Endothelial cell of umbilical vein (primary cell): ENCODE results near the gene CALML6. TPM values are rescaled to one million over a fixed set of nuclear protein-coding genes. Genes with fewer than 3 reads are reported as not detected.
"Not testable (repeated sequence)": the region's sequence is repeated elsewhere in the genome, so short reads cannot be mapped to it uniquely, and the experiment has no call there.

Experiments used
- BruUV-seq: library from RNA; stranded (reverse); fragments of 400-500 nt; replicated peaks from 2 replicates; lab custom pipeline; 2021; lab: Mats Ljungman, UMichigan
- CTCF ChIA-PET: fragments of 300-600, 350-600 bp; sonication (Branson Sonifier 250); formaldehyde crosslinking; loops from one replicate; lab custom pipeline; 2021; ENCODE audit warnings: antibody characterized with exemption, inconsistent platforms; lab: Charles Lee
- POLR2A ChIA-PET: fragments of 300-600, 350-600 bp; sonication (Branson Sonifier 250); formaldehyde crosslinking; loops from one replicate; lab custom pipeline; 2021; ENCODE audit warnings: antibody characterized with exemption, inconsistent platforms; lab: Charles Lee
- DNase-seq: peaks from one replicate; pipeline ENCODE4 v3.0.0-alpha.2; 2011; ENCODE audit warnings: low read depth, low spot score
- FAIRE-seq: peaks from 2 replicates; lab custom pipeline; 2011; peaks lifted over from hg19 to GRCh38; lab: Jason Lieb, UNC
- H2AFZ ChIP-seq: 2 replicates; pipeline ENCODE4 v1.6.0; 2012; ENCODE audit warnings: low read depth, low read length, control low read depth, inconsistent platforms
- H3K27ac ChIP-seq: 2 replicates; pipeline ENCODE4 v1.5.1; 2011; ENCODE audit warnings: low read depth, mild to moderate bottlenecking, control low read depth, low read length, moderate library complexity; ENCODE audit not compliant: insufficient read depth
- H3K27me3 ChIP-seq, 2 experiments: 2 replicates each; pipeline versions ENCODE4 v1.6.0 to v1.6.1; 2011; ENCODE audit warnings: low read length in 2 of 2, mixed read lengths in 1 of 2; ENCODE audit not compliant: control insufficient read depth in 2 of 2, insufficient read depth in 2 of 2
- H3K36me3 ChIP-seq, 2 experiments: 2 replicates in 1 of 2; 3 replicates in 1 of 2; pipeline ENCODE4 v1.5.1; 2011; ENCODE audit warnings: low read length in 2 of 2, mild to moderate bottlenecking in 1 of 2, moderate library complexity in 1 of 2; ENCODE audit not compliant: control insufficient read depth in 2 of 2, insufficient read depth in 2 of 2; ENCODE audit errors: extremely low read depth in 1 of 2
- H3K4me1 ChIP-seq: 3 replicates; pipeline ENCODE4 v1.5.1; 2011; ENCODE audit warnings: mild to moderate bottlenecking, low read length; ENCODE audit not compliant: control insufficient read depth, insufficient read depth; ENCODE audit errors: extremely low read depth
- H3K4me2 ChIP-seq: 2 replicates; pipeline ENCODE4 v1.6.1; 2011; ENCODE audit warnings: low read length, control low read depth, mixed read lengths; ENCODE audit not compliant: insufficient read depth
- H3K4me3 ChIP-seq, 3 experiments: fragments of 200-600 bp in 1 of 3; sonication (generic), shearing (Covaris generic) in 1 of 3; replicated peaks in 1 of 3; 2 replicates each; pipeline ENCODE4 v1.5.1; 2011 to 2016; ENCODE audit warnings: control low read depth in 3 of 3, low read length in 3 of 3, mild to moderate bottlenecking in 2 of 3, inconsistent platforms in 1 of 3, low read depth in 1 of 3, moderate library complexity in 1 of 3; ENCODE audit not compliant: insufficient read depth in 1 of 3
- H3K79me2 ChIP-seq: 2 replicates; pipeline ENCODE4 v1.6.0; 2012; ENCODE audit warnings: low read length, inconsistent platforms; ENCODE audit not compliant: control insufficient read depth, insufficient read depth
- H3K9ac ChIP-seq: replicated peaks from 2 replicates; pipeline ENCODE3; 2011; ENCODE audit warnings: low read length, control low read depth; ENCODE audit not compliant: insufficient read depth; ENCODE audit errors: extremely low read depth
- H3K9me1 ChIP-seq: replicated peaks from 3 replicates; pipeline ENCODE4 v1.6.0; 2011; ENCODE audit warnings: mild to moderate bottlenecking, low read length; ENCODE audit not compliant: control insufficient read depth, insufficient read depth; ENCODE audit errors: extremely low read depth
- H3K9me3 ChIP-seq: replicated peaks from 2 replicates; pipeline ENCODE4 v1.5.1; 2012; ENCODE audit warnings: low read length, inconsistent platforms; ENCODE audit not compliant: control insufficient read depth, insufficient read depth
- H4K20me1 ChIP-seq: replicated peaks from 2 replicates; pipeline ENCODE3; 2011; ENCODE audit warnings: mild to moderate bottlenecking, low read length; ENCODE audit not compliant: control insufficient read depth, insufficient read depth; ENCODE audit errors: extremely low read depth
- CTCF ChIP-seq, 2 donors: IDR thresholded peaks; 1 replicate in 1 of 2; 2 replicates in 1 of 2; pipeline ENCODE4 v1.5.1; 2011; ENCODE audit warnings: low read length in 2 of 2, mild to moderate bottlenecking in 2 of 2, moderate library complexity in 2 of 2, control low read depth in 1 of 2, inconsistent platforms in 1 of 2, low read depth in 1 of 2; ENCODE audit not compliant: insufficient read depth in 1 of 2; ENCODE audit errors: extremely low read depth in 1 of 2
- EZH2 ChIP-seq: IDR thresholded peaks from 2 replicates; pipeline ENCODE4 v1.6.1; 2012; ENCODE audit warnings: borderline replicate concordance, low read depth, mild to moderate bottlenecking, moderate library complexity, low read length, inconsistent platforms; ENCODE audit not compliant: severe bottlenecking
- FOS ChIP-seq: IDR thresholded peaks from 2 replicates; pipeline ENCODE4 v1.6.1; 2011; ENCODE audit warnings: mild to moderate bottlenecking, low read length, moderate library complexity, borderline replicate concordance; ENCODE audit not compliant: insufficient read depth
- GATA2 ChIP-seq: IDR thresholded peaks from 2 replicates; pipeline ENCODE4 v1.7.0; 2011; ENCODE audit warnings: low read depth, mild to moderate bottlenecking, moderate library complexity, mixed read lengths, low read length; ENCODE audit not compliant: insufficient read length, insufficient read depth
- JUN ChIP-seq: IDR thresholded peaks from 2 replicates; pipeline ENCODE4 v1.6.1; 2011; ENCODE audit warnings: borderline replicate concordance, low read depth; ENCODE audit not compliant: insufficient read length, insufficient read depth
- MAX ChIP-seq: IDR thresholded peaks from 2 replicates; pipeline ENCODE4 v1.6.1; 2011; ENCODE audit not compliant: insufficient read depth, insufficient read length
- MYC ChIP-seq: IDR thresholded peaks from one replicate; pipeline ENCODE4 v1.6.1; 2011; ENCODE audit warnings: mild to moderate bottlenecking, low read depth, low read length
- POLR2A ChIP-seq: IDR thresholded peaks from 2 replicates; pipeline ENCODE4 v1.6.1; 2012; ENCODE audit warnings: low read depth, mild to moderate bottlenecking, control low read depth, low read length
- POLR2AphosphoS5 ChIP-seq: IDR thresholded peaks from 2 replicates; pipeline ENCODE4 v1.6.1; 2012; ENCODE audit warnings: low read depth, mild to moderate bottlenecking, control low read depth, low read length, moderate library complexity; ENCODE audit not compliant: insufficient read depth
- dilution Hi-C: fragments of 300-500 bp; cut with MboI; formaldehyde crosslinking; loops from one replicate; pipeline ENCODE4 v1.15.0; 2019; ENCODE audit warnings: low sequenced_read_pairs; ENCODE audit not compliant: extremely low pct_ligation_motif_present
- intact Hi-C: fragments of 100-400 bp; cut with micrococcal nuclease; formaldehyde crosslinking; loops from one replicate; pipeline ENCODE4 v1.10.0; 2022
- polyA plus RNA-seq, 4 experiments: library from polyadenylated mRNA; depleted of rRNA in 3 of 4; stranded (reverse) in 3 of 4; unstranded in 1 of 4; fragments of >200 nt; gene quantifications; 2 replicates each; pipeline versions ENCODE4 v1.2.1 to v1.2.3, GENCODE V29; 2011 to 2012; ENCODE audit warnings: missing spikeins in 1 of 4
- total RNA-seq: library from RNA; stranded (reverse); gene quantifications from 2 replicates; pipeline ENCODE4 v1.2.3, GENCODE V29; 2021

CALML6 gene
- total and polyA plus RNA-seq, 2 donors (not counting 3 experiments of a cell fraction or from before 2014, with no cell fraction given): 0.36 to 0.44 TPM

DNA sequence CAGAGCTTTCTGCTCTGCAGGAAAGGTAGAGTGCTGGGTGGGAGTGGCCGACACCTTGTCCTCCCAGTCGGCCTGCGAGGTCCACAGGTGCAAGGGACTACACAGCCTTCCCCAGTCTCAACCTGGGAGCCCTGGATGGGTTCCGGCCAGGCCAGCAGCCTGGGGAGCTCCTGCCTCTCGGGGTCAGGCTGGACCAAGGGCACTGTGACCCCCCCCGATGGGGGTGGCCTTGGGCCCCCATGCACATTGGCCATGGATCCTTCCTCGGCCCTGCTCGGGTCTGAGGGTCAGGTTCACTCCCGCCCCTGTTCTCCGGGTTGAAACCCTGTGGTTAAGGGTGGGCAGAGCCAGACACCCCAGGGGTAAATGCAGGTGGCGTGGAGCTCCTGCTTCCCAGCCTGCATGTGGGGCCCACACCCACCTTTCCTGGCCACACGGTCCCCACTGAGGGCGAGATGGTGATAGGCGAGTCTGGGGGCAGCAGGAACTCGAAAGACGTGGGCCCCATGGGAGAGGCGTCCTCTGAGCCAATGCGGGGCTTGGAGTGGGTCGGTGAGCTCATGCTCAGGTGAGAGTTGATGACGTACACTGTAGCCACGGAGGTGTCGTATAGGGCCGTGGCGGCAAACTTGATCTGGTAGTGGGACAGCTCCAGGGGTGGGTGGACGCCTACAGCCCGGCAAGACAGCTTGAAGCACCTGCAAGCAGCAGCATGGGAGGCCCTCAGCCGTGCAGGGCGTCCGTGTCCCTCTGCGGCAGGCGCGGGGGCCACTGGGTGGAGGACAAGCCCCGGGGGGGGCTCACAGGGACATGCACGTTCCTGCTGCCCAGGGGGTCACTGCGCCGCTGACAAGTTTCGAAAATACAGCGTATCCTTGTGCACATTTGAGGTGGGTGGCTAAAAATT lies 14.8 kb downstream of the CALML6 start:
- ChIA-PET CTCF (interaction anchor here (1.6 to 1.8 kb wide), 2 partner anchors 14 to 115 kb away, joined by 3 to 7 read pairs; no protein-coding TSS in a partner anchor), POLR2A (no interaction called here)
- Histone ChIP-seq H4K20me1 (no peaks in the 10 kb centered on the region), H3K79me2 (no peaks in the 10 kb centered on the region), H3K9me1 (no peaks in the 10 kb centered on the region), H3K9me3 (peaks cover 2% of the 10 kb centered on the region), H3K4me3 (no peak overlapping the region), H3K4me1 (no peaks in the 10 kb centered on the region), H3K4me2 (no peak overlapping the region), H2AFZ (no peak overlapping the region), H3K27ac (no peak overlapping the region), H3K27me3 (no peaks in the 10 kb centered on the region), H3K9ac (no peak overlapping the region), H3K36me3 (no peaks in the 10 kb centered on the region)
- DNase-seq (no peak), FAIRE-seq (no peak)
- dilution Hi-C loops (no loop called here), intact Hi-C loops (no loop called here)
- BruUV-seq: no TSS peak
- no peak for TF ChIP-seq MYC
- no peak for TF ChIP-seq JUN
- no peak for TF ChIP-seq FOS
- no peak for TF ChIP-seq MAX
- TF ChIP-seq CTCF (IDR thresholded peaks at IDR 0.05; ENCODE audit: extremely low read depth in 1 of 2, insufficient read depth in 1 of 2, low read depth in 1 of 2, low read length in 2 of 2): no peak
- no peak for TF ChIP-seq GATA2
- no peak for TF ChIP-seq POLR2A
- TF ChIP-seq POLR2AphosphoS5: no peak
- TF ChIP-seq EZH2: no peak

DNA sequence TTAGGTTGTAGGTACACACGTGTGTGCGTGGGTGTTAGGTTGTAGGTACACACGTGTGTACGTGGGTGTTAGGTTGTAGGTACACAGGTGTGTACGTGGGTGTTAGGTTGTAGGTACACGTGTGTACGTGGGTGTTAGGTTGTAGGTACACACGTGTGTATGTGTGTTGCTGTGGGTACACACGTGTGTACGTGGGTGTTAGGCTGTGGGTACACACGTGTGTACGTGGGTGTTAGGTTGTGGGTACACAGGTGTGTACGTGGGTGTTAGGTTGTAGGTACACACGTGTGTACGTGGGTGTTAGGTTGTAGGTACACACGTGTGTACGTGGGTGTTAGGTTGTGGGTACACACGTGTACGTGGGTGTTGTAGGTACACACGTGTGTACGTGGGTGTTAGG lies 19.8 kb downstream of the CALML6 start:
- H3K79me2 ChIP-seq, intact Hi-C loops, H3K4me3 ChIP-seq, H3K9me1 ChIP-seq, H2AFZ ChIP-seq, H3K4me2 ChIP-seq, BruUV-seq, H3K4me1 ChIP-seq, H3K9ac ChIP-seq, H3K9me3 ChIP-seq, POLR2A ChIA-PET, H3K27me3 ChIP-seq, DNase-seq, H4K20me1 ChIP-seq, FAIRE-seq, H3K36me3 ChIP-seq, H3K27ac ChIP-seq, dilution Hi-C loops: not testable (repeated sequence)
- CTCF ChIA-PET: interaction anchor here (0.9 kb wide), 1 partner anchor 110 kb away, joined by 4 read pairs; no protein-coding TSS in a partner anchor
